Breast epithelium (tissue), 4 donors: ENCODE data around the gene ELL. TPM values are rescaled to one million over a fixed set of nuclear protein-coding genes. Genes with fewer than 3 reads are reported as not detected.
"Not testable (repeated sequence)": the region's sequence is repeated elsewhere in the genome, so short reads cannot be mapped to it uniquely, and the experiment has no call there.

ENCODE experiments used
- DNase-seq, 2 donors: peaks; one replicate each; pipeline ENCODE4 v3.0.0-alpha.2; 2019; ENCODE audit warnings: low spot score in 2 of 2
- H3K27ac ChIP-seq, 2 donors: fragments of 200-600 bp; sonication (generic) in 1 of 2; one replicate each; pipeline ENCODE4 v1.5.1; 2016 to 2019; ENCODE audit warnings: mild to moderate bottlenecking in 1 of 2
- H3K27me3 ChIP-seq, 2 donors: fragments of 200-600 bp; sonication (generic) in 1 of 2; one replicate each; pipeline versions ENCODE4 v1.5.1 to v1.6.0; 2017 to 2019; ENCODE audit warnings: control low read depth in 1 of 2, mild to moderate bottlenecking in 1 of 2
- H3K36me3 ChIP-seq: fragments of 200-600 bp; one replicate; pipeline ENCODE4 v1.5.1; 2019
- H3K4me1 ChIP-seq, 2 donors: fragments of 200-600 bp; sonication (generic); one replicate each; pipeline ENCODE4 v1.5.1; 2016 to 2019; ENCODE audit warnings: control low read depth in 1 of 2
- H3K4me3 ChIP-seq, 3 donors: fragments of 200-600 bp; sonication (generic); 1 replicate in 2 of 3; 2 replicates in 1 of 3; pipeline ENCODE4 v1.5.1; 2016 to 2019; ENCODE audit warnings: mild to moderate bottlenecking in 3 of 3, moderate library complexity in 2 of 3
- H3K9me3 ChIP-seq, 2 donors: fragments of 200-600 bp; sonication (generic) in 1 of 2; one replicate each; pipeline ENCODE4 v1.5.1; 2016 to 2019; ENCODE audit warnings: control low read depth in 1 of 2
- CTCF ChIP-seq, 3 donors: fragments of 450-650 bp; IDR thresholded peaks; one replicate each; pipeline ENCODE4 v1.5.1; 2016 to 2017; ENCODE audit warnings: antibody characterized with exemption in 3 of 3, mild to moderate bottlenecking in 3 of 3, moderate library complexity in 3 of 3
- POLR2A ChIP-seq: fragments of 450-650 bp; IDR thresholded peaks from one replicate; pipeline ENCODE4 v1.6.1; 2016; ENCODE audit warnings: antibody characterized with exemption, mild to moderate bottlenecking, moderate library complexity
- POLR2AphosphoS5 ChIP-seq, 3 donors: sonication (generic); formaldehyde crosslinking; IDR thresholded peaks; one replicate each; pipeline ENCODE4 v1.6.1; 2017; ENCODE audit warnings: antibody characterized with exemption in 3 of 3
- intact Hi-C: fragments of 100-400 bp; cut with DNase I; formaldehyde crosslinking; loops from one replicate; pipeline ENCODE4 v1.15.1; 2023; ENCODE audit warnings: low total_unique reads
- total RNA-seq, 3 donors: library from RNA; depleted of rRNA; stranded (reverse); fragments of >200 nt; gene quantifications; one replicate each; pipeline ENCODE4 v1.1.0, GENCODE V29; 2016

The ELL gene
- total RNA-seq, 3 donors from 2014 or later: 13.0 to 22.3 (median 15.7) TPM

- no peaks in the 10 kb centered on the region for H3K9me3 ChIP-seq
- DNase-seq: no peak
- no peaks in the 10 kb centered on the region for H3K4me1 ChIP-seq
- intact Hi-C loops: no loop called here
- TF ChIP-seq CTCF (IDR thresholded peaks at IDR 0.05) (no peak), POLR2AphosphoS5 (IDR thresholded peaks at IDR 0.05) (no peak), POLR2A (no peak)
- no peaks in the 10 kb centered on the region for H3K27me3 ChIP-seq
- no peak overlapping the region for H3K4me3 ChIP-seq
- no peaks in the 10 kb centered on the region for H3K36me3 ChIP-seq
- no peak overlapping the region for H3K27ac ChIP-seq
Measured at GRCh38 chr19:18406749-18407148, 115.1 kb downstream of the ELL start.

GRCh38 chr19:18405754-18406153 is 116.1 kb downstream of the ELL start:
- H3K36me3 ChIP-seq, intact Hi-C loops, H3K9me3 ChIP-seq, H3K27ac ChIP-seq, H3K4me1 ChIP-seq, DNase-seq, H3K27me3 ChIP-seq, H3K4me3 ChIP-seq: not testable (repeated sequence)

- H3K27me3 ChIP-seq, DNase-seq, H3K9me3 ChIP-seq, intact Hi-C loops, H3K36me3 ChIP-seq, H3K4me1 ChIP-seq, H3K4me3 ChIP-seq, H3K27ac ChIP-seq: not testable (repeated sequence)
Measured at GRCh38 chr19:18402455-18403248, 119.2 kb downstream of the ELL start.

- Histone ChIP-seq H3K4me1 (no peaks in the 10 kb centered on the region), H3K27me3 (peaks cover 2 to 9% of the 10 kb centered on the region in 2 donors), H3K27ac (peak overlapping the region in 1 of 2 donors; percentile 5), H3K9me3 (no peaks in the 10 kb centered on the region), H3K36me3 (no peaks in the 10 kb centered on the region), H3K4me3 (no peak overlapping the region)
- TF ChIP-seq CTCF (IDR thresholded peaks at IDR 0.05) (no peak), POLR2AphosphoS5 (IDR thresholded peaks at IDR 0.05) (no peak)
- DNase-seq: no peak
- intact Hi-C loops: no loop called here
Measured at GRCh38 chr19:18401580-18402112, 120.2 kb downstream of the ELL start.

GRCh38 chr19:18399008-18399407 is 122.9 kb downstream of the ELL start:
- TF ChIP-seq POLR2AphosphoS5 (IDR thresholded peaks at IDR 0.05) (no peak), CTCF (IDR thresholded peaks at IDR 0.05) (no peak)
- Histone ChIP-seq H3K27ac (no peak overlapping the region), H3K4me3 (no peak overlapping the region), H3K27me3 (peaks cover 2 to 9% of the 10 kb centered on the region in 2 donors), H3K9me3 (no peaks in the 10 kb centered on the region), H3K36me3 (no peaks in the 10 kb centered on the region), H3K4me1 (no peaks in the 10 kb centered on the region)
- intact Hi-C loops: no loop called here
- no peak for DNase-seq

GRCh38 chr19:18397242-18398202 is 124.3 kb downstream of the ELL start, which contains the start of gene LRRC25:
Gene LRRC25, minus strand, starts transcription at chr19:18397622. Its CDS starts 659 bp downstream, at chr19:18396963.
- TF ChIP-seq POLR2AphosphoS5 (IDR thresholded peaks at IDR 0.05) (no peak), CTCF (IDR thresholded peaks at IDR 0.05) (no peak)
- intact Hi-C loops: no loop called here
- DNase-seq: no peak
- Histone ChIP-seq H3K36me3 (no peaks in the 10 kb centered on the region), H3K9me3 (no peaks in the 10 kb centered on the region), H3K4me1 (no peaks in the 10 kb centered on the region), H3K27me3 (peaks cover 2 to 9% of the 10 kb centered on the region in 2 donors), H3K4me3 (peak within 1 kb of the TSS; percentile 11 to 42 (median 41)), H3K27ac (peak within 1 kb of the TSS in 1 of 2 donors; percentile 5)
